Glomerular endothelial cell (primary cell): ENCODE data around the gene MLN. TPM values are rescaled to one million over a fixed set of nuclear protein-coding genes. Genes with fewer than 3 reads are reported as not detected.

Experiments used
- DNase-seq: peaks from one replicate; pipeline ENCODE4 v3.0.0-alpha.2; 2011; ENCODE audit warnings: low read depth, low spot score; ENCODE audit errors: extremely low read depth
- total RNA-seq: library from RNA; depleted of rRNA; stranded (reverse); fragments of >200 nt; gene quantifications from 2 replicates; pipeline ENCODE4 v1.2.3, GENCODE V29; 2015

MLN gene
- total RNA-seq, 1 donor from 2014 or later = not detected

DNA sequence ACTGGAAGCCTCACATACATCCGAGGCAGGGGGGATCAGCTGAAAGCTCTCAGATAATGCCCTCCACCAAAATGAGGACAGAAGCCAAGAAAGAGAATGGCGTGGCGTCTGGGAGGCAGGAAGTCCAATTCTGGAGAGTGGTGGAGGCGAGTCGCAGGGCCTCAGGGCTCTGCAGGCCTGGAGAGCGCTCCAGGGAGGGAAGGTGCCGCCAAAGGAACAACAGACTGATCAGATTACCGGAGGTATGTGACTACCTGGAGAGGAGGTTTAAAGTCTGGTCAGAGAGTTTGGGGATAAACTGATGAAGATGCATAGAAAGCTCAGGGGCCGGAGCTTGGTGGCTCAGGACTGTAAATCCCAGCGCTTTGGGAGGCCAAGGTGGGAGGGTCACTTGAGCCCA, 45.9 kb downstream of the MLN start:
- DNase-seq = no peak

DNA sequence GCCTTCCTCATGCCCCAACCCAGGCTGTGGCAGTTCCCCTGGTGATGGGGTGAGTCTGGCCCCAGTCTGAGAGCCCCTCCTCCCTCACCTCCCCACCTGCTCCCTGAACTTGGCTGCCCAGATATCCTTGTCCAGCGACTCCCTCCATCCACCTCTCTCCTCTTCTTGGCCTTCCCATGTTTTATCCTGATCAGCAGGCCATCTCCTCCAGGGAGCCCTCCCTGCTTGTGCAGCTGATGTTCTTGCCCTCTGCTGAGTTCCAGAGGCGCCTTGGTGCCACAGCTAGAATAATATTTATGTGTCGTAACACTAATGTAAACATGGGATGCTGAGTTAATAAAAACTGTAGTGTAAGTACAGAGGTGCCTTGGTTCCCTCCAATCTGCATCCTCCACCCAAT, 46.7 kb downstream of the MLN start:
- no peak for DNase-seq

DNA sequence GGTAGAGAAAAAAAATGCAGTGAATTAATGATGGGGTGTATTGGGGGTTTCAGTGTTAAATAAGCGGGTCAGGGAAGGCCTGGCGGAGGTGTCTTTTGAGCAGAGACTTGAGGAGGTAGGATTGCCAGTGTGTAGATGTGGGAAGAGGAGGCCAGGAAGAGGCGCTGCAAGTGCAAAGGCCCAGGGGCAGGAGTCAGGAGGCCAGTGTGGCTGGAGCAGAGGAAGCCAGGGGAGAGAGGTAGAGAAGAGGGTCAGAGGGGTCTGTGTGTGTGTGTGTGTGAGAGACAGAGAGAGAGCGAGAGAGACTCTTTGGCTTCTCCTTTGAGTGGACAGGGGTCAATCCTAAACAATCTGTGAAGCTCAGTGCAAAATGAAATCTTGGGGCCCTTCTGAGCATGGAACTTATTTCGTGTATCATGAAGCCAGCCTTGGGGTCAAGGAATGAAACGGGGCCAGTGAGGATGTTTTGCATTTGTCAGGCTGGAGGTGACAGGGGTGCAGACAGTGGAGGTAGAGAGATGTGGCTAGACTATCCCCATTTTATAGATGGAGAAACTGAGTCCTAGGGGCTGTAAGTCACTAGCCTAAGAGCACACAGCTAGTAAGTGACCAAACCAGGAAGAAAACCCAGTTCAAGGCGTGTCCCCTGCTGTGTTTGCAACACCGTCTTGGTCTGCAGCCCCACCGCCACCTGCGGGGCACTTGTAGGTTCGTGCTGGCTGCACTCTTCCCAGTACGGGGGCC, 47.4 kb downstream of the MLN start:
- no peak for DNase-seq

DNA sequence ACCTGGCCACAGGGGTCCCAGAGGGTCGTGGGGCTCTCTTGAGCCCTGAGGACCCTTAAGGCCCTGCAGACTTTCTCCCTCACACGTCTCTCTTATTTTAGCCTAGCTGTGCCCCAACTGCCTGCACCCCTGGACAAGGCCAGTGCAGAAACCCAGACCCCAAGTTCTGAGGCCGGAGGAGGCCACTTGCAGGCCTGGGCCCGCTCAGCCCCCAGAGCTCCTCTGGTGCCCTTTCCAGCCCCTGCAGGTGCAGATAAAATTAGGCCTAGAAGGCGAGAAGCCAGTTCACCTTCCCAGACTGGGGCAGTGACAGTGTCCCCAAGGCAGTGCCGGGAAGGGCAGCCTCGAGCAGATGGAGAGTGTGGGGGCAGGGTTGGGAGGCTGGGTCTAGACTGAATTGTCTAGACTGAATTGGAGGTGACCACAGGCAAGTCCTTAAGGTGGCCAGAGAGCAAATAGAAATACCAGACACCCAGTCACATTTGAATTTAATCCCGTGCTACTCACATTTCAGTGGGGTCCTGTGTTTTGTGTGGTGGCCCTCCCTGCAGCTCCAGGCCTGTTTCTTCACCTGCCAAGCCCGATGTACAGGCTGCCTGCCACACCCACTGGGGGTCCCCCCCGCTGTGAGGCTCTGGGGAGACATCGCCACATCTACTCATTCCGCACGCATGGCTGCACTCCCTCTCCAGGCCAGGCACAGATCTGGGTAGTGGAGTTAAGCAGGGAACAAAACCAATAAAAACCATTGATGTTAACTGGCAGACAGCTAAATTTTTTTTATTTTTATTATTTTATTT, 48.5 kb downstream of the MLN start:
- DNase-seq = no peak

DNA sequence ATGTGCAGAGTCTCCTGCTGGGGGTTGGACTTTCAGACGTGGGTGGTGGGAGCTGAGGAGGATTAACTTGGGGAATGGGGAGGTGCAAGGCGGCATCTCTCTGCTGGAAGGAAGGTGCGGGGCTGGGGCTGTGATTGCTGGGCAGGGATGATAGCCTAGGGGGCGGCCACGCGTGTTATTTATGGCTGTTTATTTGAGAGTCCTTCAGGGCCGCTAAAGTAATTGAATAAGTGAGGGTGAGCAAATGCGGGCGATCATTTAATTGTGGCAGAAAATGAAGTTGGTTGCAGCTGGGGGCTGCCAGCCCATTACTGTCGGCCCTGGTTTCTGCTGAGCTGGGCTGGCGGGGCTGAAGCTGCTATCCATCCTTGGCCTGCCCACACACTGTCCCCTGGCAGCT, 49.6 kb downstream of the MLN start:
- no peak for DNase-seq

DNA sequence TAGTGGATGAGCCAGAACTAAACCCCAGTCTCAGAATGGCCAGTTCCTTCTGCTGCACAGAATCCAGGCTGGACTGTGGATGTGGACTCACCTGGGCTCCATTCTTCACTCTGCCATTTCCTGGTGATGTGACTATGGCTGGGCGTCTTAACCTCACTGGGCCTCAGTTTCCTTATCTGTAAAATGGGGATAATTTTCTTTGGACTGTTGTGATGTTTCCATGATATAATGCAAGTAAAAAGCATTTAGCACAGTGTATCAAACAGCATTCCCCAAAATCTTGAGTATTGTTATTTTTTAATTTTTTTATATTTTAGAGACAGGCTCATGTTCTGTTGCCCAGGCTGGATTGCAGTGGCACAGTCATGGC, 51.2 kb downstream of the MLN start:
- DNase-seq = no peak

DNA sequence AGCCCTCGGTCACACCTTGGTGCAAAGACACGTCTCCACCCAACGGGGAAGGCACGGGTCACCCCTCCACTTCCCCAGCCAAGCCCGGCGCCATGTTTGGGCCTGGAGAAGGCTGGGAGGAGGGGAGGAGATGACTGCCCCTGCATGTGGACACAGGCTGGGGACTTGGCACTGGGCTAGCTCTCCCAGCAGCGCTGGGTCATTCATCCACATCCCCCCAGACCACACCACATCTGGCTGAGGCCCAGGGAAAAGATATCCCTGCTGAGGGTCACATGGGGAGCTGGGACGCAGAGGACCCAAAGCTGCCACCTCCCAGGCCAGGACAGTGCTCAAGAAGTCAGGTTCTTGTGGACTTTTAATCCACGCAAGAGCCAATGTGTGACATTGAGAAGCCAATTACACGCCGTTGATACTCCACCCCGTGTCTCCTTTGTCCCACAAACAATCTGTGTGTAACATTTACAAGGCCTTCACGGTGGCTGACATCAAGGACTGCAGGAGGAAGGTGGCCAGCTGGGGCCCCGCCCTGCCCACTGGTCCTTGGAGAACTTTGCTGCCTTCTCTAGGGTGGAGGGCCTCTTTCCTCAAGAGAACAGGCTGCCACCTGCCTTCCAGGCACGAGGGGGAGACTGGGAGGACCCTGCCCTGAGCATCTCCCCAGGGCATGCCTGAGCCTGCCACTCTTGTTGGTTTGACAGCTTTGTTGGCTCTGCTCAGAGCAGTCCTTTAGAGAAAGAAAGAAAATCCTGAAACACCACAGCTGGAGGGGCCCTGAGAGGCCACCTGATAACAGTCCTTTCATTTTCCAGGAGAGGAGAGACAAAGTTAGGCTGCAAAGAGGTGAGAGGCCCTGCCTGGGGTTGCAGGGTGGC, 51.8 kb downstream of the MLN start:
- no peak for DNase-seq

DNA sequence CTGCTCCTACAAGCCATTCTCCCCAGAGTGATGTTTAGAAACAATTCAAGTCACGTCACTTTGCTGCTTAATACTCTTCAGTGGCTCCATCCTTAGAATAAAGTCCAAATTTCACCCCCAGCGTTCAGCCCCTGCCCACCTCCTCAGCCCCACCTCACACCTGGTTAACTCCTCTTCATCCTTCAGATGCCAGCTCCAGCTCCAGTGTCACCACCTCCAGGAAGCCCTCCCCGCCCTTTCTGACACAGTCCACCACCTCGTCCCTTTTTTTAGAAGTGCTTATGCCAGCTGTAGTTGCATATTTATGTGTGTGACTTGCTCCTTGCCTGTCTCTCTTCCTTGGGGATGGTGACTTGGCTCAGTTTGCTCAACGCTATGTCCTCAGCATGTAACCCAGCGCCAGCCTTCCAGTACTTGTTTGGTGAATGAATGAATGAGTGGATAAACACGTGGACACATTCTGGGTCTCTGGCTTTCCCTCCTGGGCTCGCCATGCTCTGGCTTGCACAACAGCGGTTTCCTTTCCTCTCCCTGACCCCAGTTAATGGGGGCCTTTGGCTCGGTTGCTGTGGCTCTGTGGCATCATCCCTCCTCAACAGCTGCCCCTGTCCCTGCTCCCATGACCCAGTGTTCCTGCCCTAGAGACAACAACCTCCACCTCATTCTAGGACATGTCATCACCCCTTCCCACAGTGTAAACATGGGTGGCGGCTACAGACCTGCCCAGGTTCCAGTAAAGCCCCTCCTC, 53.4 kb downstream of the MLN start:
- no peak for DNase-seq

DNA sequence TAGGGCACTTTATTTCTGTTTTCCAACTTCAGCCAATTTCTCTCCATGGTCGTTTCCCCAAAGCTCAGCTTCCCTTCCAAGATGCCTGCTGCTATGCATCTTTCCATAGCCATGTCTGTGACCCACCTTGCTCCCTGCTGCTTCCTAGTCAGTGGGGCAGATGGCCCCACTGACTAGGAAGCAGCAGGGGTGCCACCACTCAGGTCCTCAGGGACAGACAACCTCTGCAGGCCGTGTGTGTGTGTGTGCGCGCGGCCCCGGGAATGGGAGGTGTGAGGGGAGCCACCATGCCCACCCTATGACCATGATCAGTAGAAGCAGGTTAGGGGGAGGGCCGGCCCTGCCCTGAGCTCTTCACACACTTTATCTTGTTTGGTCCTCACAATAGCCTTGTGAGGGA, 54.4 kb downstream of the MLN start:
- DNase-seq = no peak

DNA sequence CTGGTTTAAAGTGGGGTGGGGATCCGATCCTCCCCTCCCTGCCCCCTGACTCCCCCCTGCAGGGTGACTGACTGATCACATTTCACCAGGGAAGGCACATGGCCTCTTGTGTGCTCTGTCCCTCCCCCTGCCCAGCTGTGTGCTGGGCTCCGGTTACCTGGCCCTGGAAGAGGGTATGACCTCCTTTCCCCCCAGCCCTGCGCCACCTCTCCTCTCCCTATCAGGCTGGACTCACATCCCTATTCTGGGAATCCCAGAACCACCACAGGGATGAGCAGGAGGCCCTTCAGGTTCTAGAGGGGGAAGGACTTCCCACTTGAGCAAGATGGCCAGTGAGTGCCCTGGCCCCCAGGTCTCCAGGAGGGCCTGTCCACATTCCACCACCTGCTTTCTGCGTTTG, 55.0 kb downstream of the MLN start:
- DNase-seq = no peak

DNA sequence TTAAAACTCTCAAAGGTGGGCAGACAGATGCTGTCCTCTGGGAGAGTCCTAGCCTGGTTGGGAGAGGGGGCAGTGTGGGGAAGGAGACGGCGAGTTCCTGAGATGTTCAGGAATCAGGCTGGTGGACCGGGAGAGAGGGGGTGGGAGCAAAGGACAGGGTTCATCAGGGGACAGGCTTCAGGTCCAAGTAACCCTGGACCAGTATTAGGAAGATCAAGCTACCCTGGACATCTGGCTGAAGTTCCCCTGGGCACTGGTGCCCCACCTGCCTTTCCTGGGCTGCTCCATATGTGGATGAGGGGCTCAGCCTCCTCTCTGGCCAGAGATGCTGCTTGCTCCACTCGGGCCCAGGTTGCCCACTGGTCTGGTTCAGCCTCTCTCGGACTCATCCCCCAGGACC, 56.0 kb downstream of the MLN start:
- DNase-seq = no peak

DNA sequence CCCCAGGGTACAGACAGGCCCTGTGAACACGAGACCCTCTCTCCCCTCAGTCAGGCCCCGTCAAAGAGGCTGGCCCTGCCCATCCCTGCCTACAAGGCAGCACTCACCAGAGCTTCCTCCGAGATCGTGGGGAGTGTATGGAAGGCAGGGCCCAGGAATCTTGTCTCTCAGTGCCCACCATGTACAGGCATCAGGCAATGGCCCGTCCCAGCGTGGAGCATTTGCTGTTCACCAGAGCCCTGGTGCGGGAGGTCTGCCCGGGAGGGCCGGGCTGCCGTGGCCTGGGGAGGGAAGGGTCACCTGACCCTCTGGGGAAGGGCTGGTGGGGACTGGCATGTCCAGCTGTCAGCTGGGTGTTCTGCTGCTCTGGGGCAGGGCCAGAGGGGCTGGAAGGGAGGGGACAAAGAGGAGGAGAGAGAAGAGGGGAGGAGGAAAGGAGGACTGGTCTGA, 57.1 kb downstream of the MLN start, which contains the start of gene IP6K3:
Gene IP6K3 (minus strand): TSS at position 255 of the 450 bp plus-strand sequence. CDS start 11,429 bp downstream, outside the sequence.
- no peak for DNase-seq

DNA sequence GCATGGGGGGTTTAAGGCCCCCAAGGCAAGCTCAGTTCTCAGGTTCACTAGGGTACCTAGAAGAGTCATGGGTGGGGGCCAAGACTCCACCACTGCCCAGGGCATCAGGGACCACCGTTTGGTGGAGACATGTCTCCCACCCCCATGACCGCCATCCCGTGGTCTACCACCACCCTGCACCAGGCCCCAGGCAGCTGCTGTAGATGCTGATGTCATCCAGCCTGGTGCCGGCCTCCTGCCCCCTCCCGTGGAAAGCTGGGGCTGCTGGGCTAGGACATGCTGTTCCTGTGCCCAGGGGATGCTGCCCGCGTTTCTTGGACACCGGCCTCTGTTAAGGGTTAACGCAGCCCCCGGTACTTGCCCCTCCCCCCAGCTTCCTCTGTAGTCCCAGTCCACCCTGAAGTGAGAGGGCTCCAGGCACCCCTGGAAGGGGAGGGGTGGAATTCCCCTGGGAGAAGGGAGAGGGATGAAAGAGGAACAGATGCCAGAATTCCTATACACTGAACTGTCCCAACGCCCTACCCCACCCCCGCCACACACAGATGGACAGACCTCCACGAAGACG, 57.7 kb downstream of the MLN start:
- DNase-seq = no peak

DNA sequence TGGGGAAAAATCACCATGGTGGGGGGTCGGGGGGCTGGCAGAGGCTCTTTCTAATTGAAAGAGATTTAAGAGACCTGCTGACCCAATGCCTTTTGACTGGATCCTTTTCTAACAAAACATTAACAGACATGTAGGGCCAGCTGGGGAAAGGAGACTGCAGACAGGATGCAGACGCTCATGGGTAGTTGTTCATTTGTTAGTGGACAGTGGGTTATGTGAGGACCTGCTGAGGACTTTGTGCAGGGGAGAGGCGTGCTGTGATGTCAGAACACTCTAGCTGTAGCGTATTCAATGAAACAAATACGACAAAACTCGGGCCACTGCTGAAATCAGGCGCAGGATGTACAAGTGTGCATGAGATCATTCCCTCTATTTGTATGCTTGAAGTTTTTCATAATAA, 58.3 kb downstream of the MLN start:
- DNase-seq = no peak

DNA sequence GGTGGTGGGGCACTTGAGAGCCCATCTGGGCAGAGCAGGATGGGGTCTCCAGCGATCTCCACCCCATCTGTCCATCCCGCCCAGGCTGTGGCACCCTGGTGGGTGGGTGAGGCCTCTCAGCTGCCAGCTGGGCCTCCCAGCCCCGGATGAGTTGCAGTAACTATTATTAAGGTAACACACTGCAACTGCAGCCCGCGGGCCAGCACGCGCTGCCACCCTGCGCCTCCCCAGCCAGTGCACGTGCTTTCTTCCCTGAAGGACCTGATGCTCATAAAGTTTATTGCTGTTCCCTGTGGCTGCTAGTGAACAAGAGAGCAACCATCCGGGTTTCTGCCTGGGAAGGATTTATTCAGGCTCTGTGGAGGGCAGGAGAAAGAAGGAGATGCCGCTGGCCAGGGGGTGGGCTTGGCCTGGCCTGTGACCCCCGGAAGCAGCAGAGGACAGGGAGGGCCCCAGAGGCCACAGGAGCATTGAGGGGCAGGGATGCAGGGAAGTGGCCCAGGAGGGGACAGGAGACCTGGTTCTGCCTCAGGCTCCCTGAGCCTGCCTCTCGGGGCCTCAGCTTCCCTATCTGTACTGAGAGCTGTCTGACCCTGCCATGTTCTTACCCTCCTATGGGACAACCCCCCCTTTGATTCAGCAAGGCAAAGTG, 58.8 kb downstream of the MLN start:
- no peak for DNase-seq

Other genes starting within 250 kb of the MLN start
- 24.0 and 33.1 TPM in 2 replicates for gene BAK1, start 223.7 kb downstream of the MLN start, total RNA-seq
- gene ITPR3, start 182.7 kb downstream of the MLN start, total RNA-seq = 66.6 and 79.7 TPM in 2 replicates
- 24.6 and 27.0 TPM in 2 replicates for gene UQCC2, start 92.3 kb downstream of the MLN start, total RNA-seq
- not detected in 2 replicates for gene IP6K3, start 57.1 kb downstream of the MLN start, total RNA-seq
- 40.4 and 69.3 TPM in 2 replicates for gene LEMD2, start 14.9 kb downstream of the MLN start, total RNA-seq